HG03432 (cell line): ENCODE measurements around the gene HLA-G.
"Not testable (repeated sequence)": the region's sequence is repeated elsewhere in the genome, so short reads cannot be mapped to it uniquely, and the experiment has no call there.

Experiments used
- ATAC-seq: cut with Tn5 transposase; IDR thresholded peaks from one replicate; pipeline ENCODE4 v1.9.1; 2021; ENCODE audit warnings: mild to moderate bottlenecking, moderate library complexity; ENCODE audit not compliant: unreplicated experiment

Gene HLA-G

GRCh38 chr6:29827579-29828470 is at the start of gene HLA-G:
TSS of gene HLA-G (plus strand) at chr6:29827825. CDS start at chr6:29827845, 20 bp downstream.
- ATAC-seq = no peak

- ATAC-seq = not testable (repeated sequence)
Measured at GRCh38 chr6:29780019-29780698, 47.5 kb upstream of the HLA-G start.

DNA sequence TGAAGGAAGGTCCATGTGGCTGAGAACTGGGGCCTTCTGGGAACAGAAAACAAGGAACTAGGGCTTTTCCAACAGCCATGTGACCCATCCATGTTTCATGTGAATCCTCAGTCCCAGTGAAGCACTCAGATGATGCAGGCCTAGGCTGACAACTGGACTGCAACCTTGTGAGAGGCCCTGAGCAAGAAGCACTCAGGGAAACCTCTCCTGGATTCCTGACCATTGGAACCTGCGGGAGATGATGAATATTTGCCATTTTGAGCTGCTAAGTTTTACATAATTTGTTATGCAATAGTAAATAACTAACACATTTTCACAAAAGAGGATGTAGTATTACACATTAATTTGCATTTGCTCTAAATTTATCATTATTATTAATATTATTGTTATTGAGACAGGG is 38.4 kb upstream of the HLA-G start:
- ATAC-seq = no peak

- no peak for ATAC-seq
Measured at GRCh38 chr6:29790626-29791025, 37.0 kb upstream of the HLA-G start.

- ATAC-seq = no peak
Measured at GRCh38 chr6:29791162-29791561, 36.5 kb upstream of the HLA-G start.

GRCh38 chr6:29791786-29792122 is 35.9 kb upstream of the HLA-G start:
- no peak for ATAC-seq

DNA sequence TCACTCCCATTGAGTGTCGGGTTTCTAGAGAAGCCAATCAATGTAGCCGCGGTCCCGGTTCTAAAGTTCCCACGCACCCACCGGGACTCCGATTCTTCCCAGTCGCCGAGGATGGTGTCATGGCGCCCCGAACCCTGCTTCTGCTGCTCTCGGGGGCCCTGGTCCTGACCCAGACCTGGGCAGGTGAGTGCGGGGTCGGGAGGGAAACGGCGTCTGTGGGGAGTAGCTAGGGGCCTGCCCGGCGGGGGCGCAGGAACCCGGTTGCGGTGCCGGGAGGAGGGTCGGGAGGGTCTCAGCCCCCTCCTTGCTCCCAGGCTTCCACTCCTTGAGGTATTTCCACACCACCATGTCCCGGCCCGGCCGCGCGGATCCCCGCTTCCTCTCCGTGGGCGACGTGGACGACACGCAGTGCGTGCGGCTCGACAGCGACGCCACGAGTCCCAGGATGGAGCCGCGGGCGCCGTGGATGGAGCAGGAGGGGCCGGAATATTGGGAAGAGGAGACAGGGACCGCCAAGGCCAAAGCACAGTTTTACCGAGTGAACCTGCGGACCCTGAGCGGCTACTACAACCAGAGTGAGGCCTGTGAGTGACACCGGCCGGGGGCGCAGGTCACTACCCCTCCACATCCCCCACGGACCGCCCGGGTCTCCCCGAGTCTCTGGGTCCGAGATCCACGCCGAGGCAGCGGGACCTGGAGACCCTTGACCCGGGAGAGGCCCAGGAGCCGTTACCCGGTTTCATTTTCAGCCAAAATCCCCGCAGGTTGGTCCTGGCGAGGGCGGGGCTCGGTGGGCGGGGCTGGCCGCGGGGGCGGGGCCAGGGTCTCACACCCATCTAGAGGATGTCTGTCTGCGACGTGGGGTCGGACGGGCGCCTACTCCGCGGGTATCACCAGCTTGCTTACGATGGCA is 35.2 kb upstream of the HLA-G start:
- ATAC-seq = no peak

GRCh38 chr6:29793036-29793356 is 34.6 kb upstream of the HLA-G start:
- ATAC-seq = no peak

DNA sequence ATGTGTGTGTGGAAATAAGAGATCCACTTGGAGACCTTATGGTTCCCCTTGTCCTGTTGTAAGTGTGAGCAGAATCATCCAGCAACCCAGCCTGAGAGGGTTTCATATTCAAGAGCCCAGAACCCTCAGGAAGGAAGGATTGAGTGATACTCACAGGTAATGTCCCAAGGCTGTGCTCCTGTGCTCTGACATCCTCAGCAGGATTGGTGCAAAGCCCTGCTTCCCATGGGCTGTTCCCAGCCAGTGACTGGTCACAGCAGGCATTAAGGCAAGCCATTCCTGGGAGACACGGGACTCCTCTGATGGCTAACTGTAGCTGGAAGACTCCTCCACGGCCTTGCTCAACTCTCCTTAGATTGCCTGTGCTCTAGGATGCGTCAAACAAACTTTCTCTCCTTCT is 33.8 kb upstream of the HLA-G start:
- no peak for ATAC-seq

DNA sequence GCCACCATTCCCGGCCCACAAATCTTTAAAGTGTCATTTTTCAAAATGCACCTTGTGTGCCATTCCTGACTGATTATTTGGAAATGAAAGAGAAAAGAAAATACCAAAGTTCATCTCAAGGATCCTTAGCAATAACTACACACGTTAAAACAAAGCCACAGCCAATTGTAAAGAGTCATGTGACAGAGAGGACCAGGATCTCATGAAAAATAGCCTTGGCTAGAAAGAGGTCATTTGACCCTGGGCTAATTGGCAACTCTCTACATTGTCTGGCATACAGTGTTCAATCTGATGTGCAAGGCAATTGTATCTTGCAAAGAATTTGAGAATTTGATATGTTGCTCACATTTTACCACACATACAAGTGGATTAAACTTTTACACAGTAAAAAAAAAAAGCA is 31.6 kb upstream of the HLA-G start:
- no peak for ATAC-seq

DNA sequence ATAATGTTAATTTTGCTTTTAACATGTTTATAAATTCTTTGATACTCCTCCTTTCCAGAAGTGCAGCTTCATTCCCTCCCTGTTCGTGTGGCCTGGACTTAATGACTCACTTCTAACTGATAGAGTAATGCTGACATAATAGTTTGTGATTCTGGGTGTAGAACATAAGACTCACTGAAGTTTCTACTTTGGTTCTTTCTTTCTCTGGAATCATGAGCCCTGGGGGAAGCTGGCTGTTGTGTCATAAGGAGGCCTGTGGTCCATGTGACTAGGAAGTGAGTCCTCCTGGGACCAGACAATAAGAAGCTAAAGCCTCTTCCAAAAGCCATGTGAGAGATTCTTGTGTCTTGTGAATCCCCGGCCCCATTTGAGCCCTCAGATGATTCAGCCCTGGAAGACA is 30.5 kb upstream of the HLA-G start:
- no peak for ATAC-seq

DNA sequence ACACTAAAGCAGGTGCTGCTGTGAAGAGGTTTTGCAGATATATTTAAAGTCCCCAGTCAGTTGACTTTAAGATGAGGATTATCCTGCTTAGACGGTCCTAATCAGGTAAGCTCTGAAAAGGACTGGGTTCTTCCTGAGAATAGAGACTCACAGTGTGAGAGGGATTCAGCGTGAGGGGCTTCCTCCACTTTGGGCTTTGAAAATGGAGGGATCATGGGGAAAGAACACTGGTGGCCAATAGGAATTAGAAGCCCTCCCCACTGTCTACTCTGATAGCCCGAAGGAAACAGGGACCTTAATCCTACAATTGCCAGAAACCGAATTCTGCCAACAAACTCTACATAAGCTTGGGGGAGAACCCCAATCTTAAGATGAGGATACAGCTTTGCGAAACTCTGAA is 29.7 kb upstream of the HLA-G start:
- ATAC-seq = no peak

DNA sequence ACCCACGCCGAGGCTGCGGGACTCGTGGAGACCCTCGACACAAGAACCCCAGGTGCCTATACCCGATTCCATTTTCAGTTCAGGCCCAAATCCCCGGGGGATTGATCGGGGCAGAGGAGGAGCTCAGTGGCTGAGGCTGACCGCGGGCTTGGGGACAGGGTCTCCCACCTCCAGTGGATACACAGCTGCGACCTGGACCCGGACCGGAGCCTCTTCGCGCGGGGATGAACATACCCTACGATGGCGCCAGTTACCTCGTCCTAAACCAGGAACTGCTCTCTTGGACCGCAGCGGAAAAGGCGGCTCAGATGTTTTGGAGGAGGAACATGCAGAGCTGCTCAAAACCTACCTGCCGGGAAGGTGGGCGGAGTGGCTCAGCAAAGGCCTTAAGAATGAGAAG is 27.4 kb upstream of the HLA-G start:
- ATAC-seq = no peak

- no peak for ATAC-seq
Measured at GRCh38 chr6:29806387-29806786, 21.2 kb upstream of the HLA-G start.

- ATAC-seq = no peak
Measured at GRCh38 chr6:29809249-29809648, 18.4 kb upstream of the HLA-G start.

DNA sequence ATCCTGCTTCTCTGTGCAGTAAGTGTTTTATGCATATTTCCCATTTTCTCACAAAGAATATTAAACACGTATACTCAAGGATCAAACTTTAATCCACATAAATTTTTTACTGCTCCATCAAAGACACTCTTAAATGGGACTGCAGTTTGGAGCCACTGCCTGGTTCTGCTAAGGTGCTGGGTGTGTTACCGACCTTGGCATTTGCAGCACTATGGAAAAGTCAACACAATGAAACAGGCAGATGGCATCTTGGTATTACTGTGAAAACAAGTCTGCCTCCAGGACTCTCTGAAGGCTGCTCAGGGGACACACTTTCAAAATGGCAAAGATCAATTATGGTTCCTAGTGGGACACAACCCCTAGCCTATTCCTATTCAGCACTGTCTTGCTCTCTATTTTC is 17.3 kb upstream of the HLA-G start:
- no peak for ATAC-seq

- ATAC-seq = no peak
Measured at GRCh38 chr6:29811377-29811776, 16.2 kb upstream of the HLA-G start.

- no peak for ATAC-seq
Measured at GRCh38 chr6:29813066-29813465, 14.6 kb upstream of the HLA-G start.

- ATAC-seq = no peak
Measured at GRCh38 chr6:29813809-29814208, 13.8 kb upstream of the HLA-G start.

DNA sequence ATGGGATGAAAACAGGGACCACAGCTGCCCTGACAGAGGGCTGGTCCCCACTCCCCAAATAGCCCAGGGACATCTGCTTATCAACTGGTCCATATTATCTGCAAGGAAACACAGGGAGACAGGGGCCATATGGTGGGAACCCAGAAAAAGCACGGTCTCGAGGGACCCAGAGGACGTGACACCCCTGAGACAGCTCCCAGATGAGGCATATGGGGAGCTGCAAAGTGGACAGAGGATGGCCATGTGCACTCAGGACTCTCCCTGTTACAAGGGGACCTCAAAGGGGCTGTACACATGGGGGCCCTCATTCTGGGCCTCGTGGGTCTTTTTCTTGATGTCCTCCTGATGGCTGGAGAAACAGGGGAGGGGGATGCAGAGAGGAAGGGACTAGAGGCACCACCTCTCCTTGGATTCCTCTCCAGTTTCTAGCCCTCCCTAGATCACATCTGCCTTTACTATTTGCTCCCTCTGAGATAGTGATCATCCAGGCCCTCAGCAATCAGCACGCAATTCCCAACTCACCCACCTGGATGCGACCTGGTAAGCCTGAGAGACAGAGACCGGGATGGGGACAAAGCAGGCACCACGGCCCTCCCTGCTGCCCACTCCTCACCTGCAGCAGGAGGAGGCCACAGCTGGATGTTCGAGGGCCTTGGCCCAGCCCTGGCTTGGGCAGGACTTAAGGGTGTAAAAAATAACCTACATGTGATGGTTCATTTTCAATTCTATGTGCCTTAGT is 13.1 kb upstream of the HLA-G start:
- ATAC-seq = no peak
